DOHH2 (cell line): ENCODE results near the gene SSU72.

Source experiments
- H3F3A ChIP-seq: fragments of 200-600 bp; sonication (generic), shearing (Covaris generic); 2 replicates; pipeline ENCODE4 v1.6.0; 2016; ENCODE audit warnings: antibody characterized with exemption, mild to moderate bottlenecking; ENCODE audit not compliant: control insufficient read depth, insufficient read depth
- H3K27ac ChIP-seq: fragments of 200-600 bp; sonication (generic); 2 replicates; pipeline ENCODE4 v1.5.1; 2014; ENCODE audit warnings: low read depth, mild to moderate bottlenecking, low read length, moderate library complexity
- H3K27me3 ChIP-seq: fragments of 200-600 bp; sonication (generic); 2 replicates; pipeline ENCODE4 v1.6.1; 2014; ENCODE audit warnings: mild to moderate bottlenecking, low read length, mixed read lengths; ENCODE audit not compliant: control insufficient read depth
- H3K36me3 ChIP-seq: fragments of 200-600 bp; sonication (generic); 2 replicates; pipeline ENCODE4 v1.6.1; 2014; ENCODE audit warnings: mild to moderate bottlenecking, low read length, moderate library complexity, mixed read lengths; ENCODE audit not compliant: control insufficient read depth
- H3K4me1 ChIP-seq: fragments of 200-600 bp; sonication (generic); 2 replicates; pipeline ENCODE4 v1.6.1; 2014; ENCODE audit warnings: mild to moderate bottlenecking, low read length, mixed read lengths; ENCODE audit not compliant: control insufficient read depth
- H3K4me2 ChIP-seq: fragments of 200-600 bp; sonication (generic); 2 replicates; pipeline ENCODE4 v1.6.0; 2014; ENCODE audit warnings: mild to moderate bottlenecking, low read length, moderate library complexity
- H3K4me3 ChIP-seq: fragments of 200-600 bp; sonication (generic); 2 replicates; pipeline ENCODE4 v1.5.1; 2014; ENCODE audit warnings: mild to moderate bottlenecking, low read length, mixed read lengths
- H3K79me2 ChIP-seq: fragments of 200-600 bp; sonication (generic); 2 replicates; pipeline ENCODE4 v1.6.1; 2014; ENCODE audit warnings: mild to moderate bottlenecking, low read length, mixed read lengths; ENCODE audit not compliant: control insufficient read depth
- H3K9me2 ChIP-seq: fragments of 200-600 bp; sonication (generic); replicated peaks from 2 replicates; pipeline ENCODE4 v1.6.1; 2014; ENCODE audit warnings: mild to moderate bottlenecking, low read length, mixed read lengths; ENCODE audit not compliant: control insufficient read depth
- H3K9me3 ChIP-seq: fragments of 200-600 bp; sonication (generic); 2 replicates; pipeline ENCODE4 v1.6.1; 2014; ENCODE audit warnings: antibody characterized with exemption, low read length, mixed read lengths; ENCODE audit not compliant: control insufficient read depth, insufficient read depth
- H4K20me1 ChIP-seq: fragments of 200-600 bp; sonication (generic); 2 replicates; pipeline ENCODE4 v1.6.0; 2014; ENCODE audit warnings: low read depth, mild to moderate bottlenecking, antibody characterized with exemption, low read length, moderate library complexity; ENCODE audit not compliant: control insufficient read depth, insufficient read depth
- CTCF ChIP-seq: fragments of 200-600 bp; sonication (generic); IDR thresholded peaks from one replicate; pipeline ENCODE4 v1.5.1; 2014; ENCODE audit warnings: antibody characterized with exemption, mild to moderate bottlenecking, low read depth, low read length; ENCODE audit not compliant: poor library complexity, severe bottlenecking
- EZH2phosphoT487 ChIP-seq: fragments of 200-600 bp; sonication (generic); IDR thresholded peaks from 2 replicates; pipeline ENCODE4 v1.6.1; 2017; ENCODE audit warnings: borderline replicate concordance, mild to moderate bottlenecking, antibody characterized with exemption, low read length, moderate library complexity, mixed read lengths

Gene SSU72

GRCh38 chr1:1537626-1538250 lies 36.9 kb downstream of the SSU72 start:
- Histone ChIP-seq H3K27me3 (no peaks in the 10 kb centered on the region), H3K36me3 (peaks cover 15% of the 10 kb centered on the region), H3K4me2 (no peak overlapping the region), H3K27ac (no peak overlapping the region), H3K4me3 (no peak overlapping the region), H3K9me3 (no peaks in the 10 kb centered on the region), H3K4me1 (no peaks in the 10 kb centered on the region), H3K79me2 (no peaks in the 10 kb centered on the region), H4K20me1 (no peaks in the 10 kb centered on the region), H3F3A (no peaks in the 10 kb centered on the region), H3K9me2 (no peaks in the 10 kb centered on the region)
- TF ChIP-seq EZH2phosphoT487, result no peak
- no peak for TF ChIP-seq CTCF

- H3K4me3 ChIP-seq, result no peak overlapping the region
- no peaks in the 10 kb centered on the region for H3K9me3 ChIP-seq
- TF ChIP-seq EZH2phosphoT487 (no peak), CTCF (no peak)
- no peaks in the 10 kb centered on the region for H3K4me1 ChIP-seq
- no peaks in the 10 kb centered on the region for H4K20me1 ChIP-seq
- H3K36me3 ChIP-seq, result peaks cover 16% of the 10 kb centered on the region
- no peak overlapping the region for H3K27ac ChIP-seq
- no peak overlapping the region for H3K4me2 ChIP-seq
- no peaks in the 10 kb centered on the region for H3K27me3 ChIP-seq
- no peaks in the 10 kb centered on the region for H3K9me2 ChIP-seq
- H3K79me2 ChIP-seq, result no peaks in the 10 kb centered on the region
- 0 out of 2 replicates have a peak, but pooled peaks cover 1% of the 10 kb centered on the region for H3F3A ChIP-seq
These were observed 37.6 kb downstream of the SSU72 start for GRCh38 chr1:1536938-1537546.

- Histone ChIP-seq H4K20me1 (no peaks in the 10 kb centered on the region), H3K27me3 (no peaks in the 10 kb centered on the region), H3K4me1 (no peaks in the 10 kb centered on the region), H3K36me3 (peaks cover 12% of the 10 kb centered on the region), H3K9me3 (no peaks in the 10 kb centered on the region), H3F3A (0 out of 2 replicates have a peak, but pooled peaks cover 4% of the 10 kb centered on the region), H3K27ac (no peak overlapping the region), H3K4me2 (no peak overlapping the region), H3K4me3 (no peak overlapping the region), H3K79me2 (no peaks in the 10 kb centered on the region), H3K9me2 (no peaks in the 10 kb centered on the region)
- no peak for TF ChIP-seq EZH2phosphoT487
- TF ChIP-seq CTCF, result no peak
These were observed 38.4 kb downstream of the SSU72 start for GRCh38 chr1:1536019-1536937.
